Measurements from ENCODE around the gene SETD3. TPM values are rescaled to one million over a fixed set of nuclear protein-coding genes. Genes with fewer than 3 reads are reported as not detected.

The SETD3 gene
- total and polyA plus RNA-seq, 10 of the 15 experiments (the other 5 are each of a cell fraction or from before 2014, with no cell fraction given) = 11.3 to 44.2 (median 36.5) TPM

GRCh38 chr14:99427632-99428300, 52.9 kb downstream of the SETD3 start:
- DNase-seq (ENCODE audit: low read depth, low spot score) (no peak), FAIRE-seq (no peak), ATAC-seq (no peak)
- Histone ChIP-seq H4K20me1 (ENCODE audit: control insufficient read depth, insufficient read depth) (no peaks in the 10 kb centered on the region), H3K4me3 (no peak overlapping the region), H3K4me2 (ENCODE audit: control insufficient read depth, insufficient read depth) (no peak overlapping the region), H3K27ac (ENCODE audit: control insufficient read depth, insufficient read depth) (no peak overlapping the region), H3K79me2 (ENCODE audit: control insufficient read depth, insufficient read depth, low read length) (no peaks in the 10 kb centered on the region), H3K9ac (ENCODE audit: control insufficient read depth, insufficient read depth, low read length) (no peak overlapping the region), H3K4me1 (ENCODE audit: control insufficient read depth, insufficient read depth, low read length) (no peaks in the 10 kb centered on the region), H2AFZ (ENCODE audit: control insufficient read depth, low read depth, low read length) (no peak overlapping the region), H3K9me3 (replicated peaks; ENCODE audit: control insufficient read depth, insufficient read depth, low read length) (peaks cover 3% of the 10 kb centered on the region; the same call in 2 of the 3 replicates), H3K27me3 (replicated peaks in 1 of 2; ENCODE audit: control insufficient read depth in 2 of 2, insufficient read depth in 2 of 2, low read length in 1 of 2) (no peaks in the 10 kb centered on the region), H3K36me3 (ENCODE audit: control insufficient read depth in 2 of 2, insufficient read depth in 2 of 2, low read length in 1 of 2) (peaks cover 7 to 13% of the 10 kb centered on the region in 2 experiments; a peak in 3 of 4 replicates)
- intact Hi-C loops (cut with micrococcal nuclease; ENCODE audit: unreplicated experiment) (no loop called here), in situ Hi-C loops (cut with MboI) (no loop called here)
- WGBS (ENCODE audit: insufficient coverage, insufficient replicate concordance, low lambda C conversion rate, missing lambda C conversion rate) = 93% methylated on average over 11 of the region's 11 CpGs
- ChIA-PET SMC1A (ENCODE audit: uncharacterized antibody, unreplicated experiment) (interaction anchor here (1.6 kb wide), 1 partner anchor 12 kb away, joined by 7 read pairs; no protein-coding TSS in a partner anchor), CTCF (interaction anchor here (1.6 kb wide), 1 partner anchor 12 kb away, joined by 6 read pairs; no protein-coding TSS in a partner anchor), RAD21 (ENCODE audit: unreplicated experiment) (no interaction called here), POLR2A (no interaction called here)
- BruUV-seq (replicated peaks) = no TSS peak
- no peak for TF ChIP-seq BMI1 (IDR thresholded peaks at IDR 0.05; ENCODE audit: borderline replicate concordance)
- TF ChIP-seq PAX8 (IDR thresholded peaks at IDR 0.05) = no peak
- TF ChIP-seq PML (IDR thresholded peaks at IDR 0.05; ENCODE audit: low read length) = no peak
- TF ChIP-seq MYB (IDR thresholded peaks at IDR 0.05; ENCODE audit: borderline replicate concordance, low read depth, low read length) = no peak
- no peak for TF ChIP-seq HDAC6 (IDR thresholded peaks at IDR 0.05; ENCODE audit: unreplicated experiment)
- no peak for TF ChIP-seq CEBPB (IDR thresholded peaks at IDR 0.05; ENCODE audit: borderline replicate concordance in 1 of 2, low read depth in 2 of 2, low read length in 2 of 2)
- TF ChIP-seq IRF5 (IDR thresholded peaks at IDR 0.05; ENCODE audit: borderline replicate concordance) = no peak
- no peak for TF ChIP-seq RB1 (IDR thresholded peaks at IDR 0.05; ENCODE audit: borderline replicate concordance)
- no peak for TF ChIP-seq NFYA (IDR thresholded peaks at IDR 0.05; ENCODE audit: borderline replicate concordance, low read depth, low read length)

Measured in GM12878 (cell line).